A673 (cell line): ENCODE measurements around the gene BZW2. TPM values are rescaled to one million over a fixed set of nuclear protein-coding genes. Genes with fewer than 3 reads are reported as not detected.

ENCODE experiments used
- BruUV-seq: library from RNA; stranded (reverse); fragments of 400-500 nt; replicated peaks from 2 replicates; lab custom pipeline; 2021; lab: Mats Ljungman, UMichigan
- CTCF ChIA-PET: fragments of 300-600 bp; sonication (Branson Sonifier 250); formaldehyde crosslinking; loops from one replicate; lab custom pipeline; 2022; ENCODE audit warnings: antibody characterized with exemption; lab: Charles Lee
- POLR2A ChIA-PET: fragments of 300-600 bp; sonication (Branson Sonifier 250); formaldehyde crosslinking; loops from one replicate; lab custom pipeline; 2022; ENCODE audit warnings: antibody characterized with exemption; ENCODE audit not compliant: low non-redundant PET; lab: Charles Lee
- DNase-seq: peaks from one replicate; pipeline ENCODE4 v3.0.0-alpha.2; 2015; ENCODE audit warnings: low spot score
- H3K27ac ChIP-seq: fragments of 200-600 bp; sonication (generic); 2 replicates; pipeline ENCODE4 v1.5.1; 2016; ENCODE audit warnings: mixed run types, low read depth, mild to moderate bottlenecking, mixed read lengths, antibody characterized with exemption, low read length; ENCODE audit not compliant: poor library complexity, severe bottlenecking
- H3K27me3 ChIP-seq: fragments of 200-600 bp; sonication (generic); replicated peaks from 2 replicates; pipeline ENCODE4 v1.6.1; 2017; ENCODE audit warnings: mixed run types, low read depth, mild to moderate bottlenecking, mixed read lengths, antibody characterized with exemption, low read length; ENCODE audit not compliant: insufficient read depth, poor library complexity
- H3K36me3 ChIP-seq: fragments of 200-600 bp; sonication (generic); 2 replicates; pipeline ENCODE4 v1.6.1; 2016; ENCODE audit warnings: mixed run types, mild to moderate bottlenecking, mixed read lengths, antibody characterized with exemption, low read length; ENCODE audit not compliant: insufficient read depth, poor library complexity, severe bottlenecking
- H3K4me1 ChIP-seq: fragments of 200-600 bp; sonication (generic); 2 replicates; pipeline ENCODE4 v1.6.1; 2017; ENCODE audit warnings: mixed run types, mild to moderate bottlenecking, mixed read lengths, antibody characterized with exemption, low read length; ENCODE audit not compliant: insufficient read depth, poor library complexity, severe bottlenecking
- H3K4me3 ChIP-seq: fragments of 200-600 bp; sonication (generic); 2 replicates; pipeline ENCODE4 v1.5.1; 2016; ENCODE audit warnings: low read depth, mixed run types, mild to moderate bottlenecking, mixed read lengths, low read length; ENCODE audit not compliant: poor library complexity, severe bottlenecking
- H3K9me3 ChIP-seq: fragments of 200-600 bp; sonication (generic); 2 replicates; pipeline ENCODE4 v1.6.1; 2016; ENCODE audit warnings: mixed run types, low read depth, mild to moderate bottlenecking, mixed read lengths, antibody characterized with exemption, low read length; ENCODE audit not compliant: poor library complexity, severe bottlenecking
- EZH2 ChIP-seq: fragments of 200-600 bp; sonication (generic); IDR thresholded peaks from 2 replicates; pipeline ENCODE4 v1.6.1; 2017; ENCODE audit warnings: borderline replicate concordance, low read depth, mild to moderate bottlenecking, mixed read lengths, antibody characterized with exemption, low read length; ENCODE audit not compliant: poor library complexity, severe bottlenecking
- intact Hi-C: fragments of 100-400 bp; cut with micrococcal nuclease; formaldehyde crosslinking; loops from one replicate; pipeline ENCODE4 v1.10.0; 2022; ENCODE audit not compliant: unreplicated experiment
- total RNA-seq: library from RNA; stranded (reverse); gene quantifications from 2 replicates; pipeline ENCODE4 v1.2.3, GENCODE V29; 2021
- TF ChIP-seq, protein P1 (sequence below): fragments of 300-800, 200-600 bp; sonication (generic); conservative IDR thresholded peaks from 2 replicates; pipeline ENCODE4 v1.5.1; 2017; ENCODE audit warnings: low read depth, mild to moderate bottlenecking, antibody characterized with exemption, low read length, moderate library complexity, mixed read lengths

Gene BZW2
- total RNA-seq, 1 experiment from 2014 or later: 175 TPM

DNA sequence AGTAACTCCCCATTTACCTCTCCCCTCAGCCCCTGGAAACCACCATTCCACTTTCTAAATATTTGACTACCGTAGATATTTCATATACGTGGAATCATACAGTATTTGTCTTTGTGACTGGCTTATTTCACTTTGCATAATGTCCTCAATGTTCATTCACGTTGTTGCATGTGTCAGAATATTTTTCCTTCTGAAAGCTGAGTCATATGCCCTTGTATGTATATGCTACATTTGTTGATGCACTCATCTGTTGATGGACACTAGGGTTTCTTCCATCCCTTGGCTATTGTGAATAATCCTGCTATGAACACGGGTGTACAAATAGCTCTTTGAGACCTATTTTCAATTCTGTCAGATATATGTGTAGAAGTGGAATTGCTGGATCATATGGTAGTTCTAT, 81.8 kb downstream of the BZW2 start:
- H3K9me3 ChIP-seq: no peaks in the 10 kb centered on the region
- no peak overlapping the region for H3K4me3 ChIP-seq
- no peak overlapping the region for H3K27ac ChIP-seq
- ChIA-PET CTCF (no interaction called here), POLR2A (no interaction called here)
- TF ChIP-seq, protein P1, sequence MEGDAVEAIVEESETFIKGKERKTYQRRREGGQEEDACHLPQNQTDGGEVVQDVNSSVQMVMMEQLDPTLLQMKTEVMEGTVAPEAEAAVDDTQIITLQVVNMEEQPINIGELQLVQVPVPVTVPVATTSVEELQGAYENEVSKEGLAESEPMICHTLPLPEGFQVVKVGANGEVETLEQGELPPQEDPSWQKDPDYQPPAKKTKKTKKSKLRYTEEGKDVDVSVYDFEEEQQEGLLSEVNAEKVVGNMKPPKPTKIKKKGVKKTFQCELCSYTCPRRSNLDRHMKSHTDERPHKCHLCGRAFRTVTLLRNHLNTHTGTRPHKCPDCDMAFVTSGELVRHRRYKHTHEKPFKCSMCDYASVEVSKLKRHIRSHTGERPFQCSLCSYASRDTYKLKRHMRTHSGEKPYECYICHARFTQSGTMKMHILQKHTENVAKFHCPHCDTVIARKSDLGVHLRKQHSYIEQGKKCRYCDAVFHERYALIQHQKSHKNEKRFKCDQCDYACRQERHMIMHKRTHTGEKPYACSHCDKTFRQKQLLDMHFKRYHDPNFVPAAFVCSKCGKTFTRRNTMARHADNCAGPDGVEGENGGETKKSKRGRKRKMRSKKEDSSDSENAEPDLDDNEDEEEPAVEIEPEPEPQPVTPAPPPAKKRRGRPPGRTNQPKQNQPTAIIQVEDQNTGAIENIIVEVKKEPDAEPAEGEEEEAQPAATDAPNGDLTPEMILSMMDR: no peak
- TF ChIP-seq EZH2: no peak
- BruUV-seq: no TSS peak
- intact Hi-C loops: no loop called here
- no peaks in the 10 kb centered on the region for H3K4me1 ChIP-seq
- DNase-seq: no peak
- no peaks in the 10 kb centered on the region for H3K27me3 ChIP-seq
- H3K36me3 ChIP-seq: no peaks in the 10 kb centered on the region

DNA sequence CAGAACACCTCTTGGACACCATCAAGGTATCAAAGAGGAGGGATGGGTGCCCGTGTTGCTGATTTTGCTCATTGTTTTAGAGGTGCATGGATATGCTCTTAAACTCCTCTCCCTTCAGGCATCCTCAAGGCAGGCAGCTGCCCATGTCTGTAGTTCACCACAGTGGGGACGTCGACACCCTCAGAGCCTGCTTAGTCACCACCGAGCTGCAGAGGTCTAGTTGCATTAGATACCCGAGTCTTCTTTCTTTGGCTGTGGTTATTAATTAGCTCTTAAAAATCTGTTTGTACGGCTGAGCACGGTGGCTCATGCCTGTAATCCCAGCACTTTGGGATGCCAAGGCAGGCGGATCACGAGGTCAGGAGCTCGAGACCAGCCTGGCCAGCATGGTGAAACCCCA, 82.8 kb downstream of the BZW2 start:
- H3K4me1 ChIP-seq: no peaks in the 10 kb centered on the region
- intact Hi-C loops: no loop called here
- ChIA-PET POLR2A (no interaction called here), CTCF (no interaction called here)
- no peaks in the 10 kb centered on the region for H3K9me3 ChIP-seq
- H3K27ac ChIP-seq: no peak overlapping the region
- no peak for DNase-seq
- H3K4me3 ChIP-seq: no peak overlapping the region
- H3K27me3 ChIP-seq: no peaks in the 10 kb centered on the region
- BruUV-seq: no TSS peak
- TF ChIP-seq EZH2: no peak
- TF ChIP-seq, protein P1: no peak
- no peaks in the 10 kb centered on the region for H3K36me3 ChIP-seq

DNA sequence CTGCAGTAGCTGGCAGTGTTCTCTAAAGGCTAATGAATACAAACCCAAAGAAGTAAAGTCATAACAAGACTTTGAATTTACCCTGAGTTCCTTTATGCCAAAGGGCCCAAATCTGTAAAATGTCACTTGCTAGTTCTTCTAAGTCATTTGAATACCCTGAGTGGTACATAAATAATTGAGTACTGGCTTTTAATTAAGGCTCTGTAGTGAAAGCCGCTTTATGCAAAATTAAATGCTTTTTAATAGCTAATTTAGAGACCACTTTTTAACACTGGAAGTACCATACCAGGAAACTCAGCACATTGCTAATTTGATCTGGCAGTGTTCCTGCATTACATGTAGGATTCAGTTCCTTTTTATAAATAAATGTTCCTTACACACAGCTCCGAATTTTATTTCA, 83.6 kb downstream of the BZW2 start:
- DNase-seq: no peak
- Histone ChIP-seq H3K9me3 (no peaks in the 10 kb centered on the region), H3K27ac (no peak overlapping the region), H3K4me1 (peaks cover 4% of the 10 kb centered on the region), H3K36me3 (no peaks in the 10 kb centered on the region), H3K27me3 (no peaks in the 10 kb centered on the region), H3K4me3 (no peak overlapping the region)
- TF ChIP-seq, protein P1: no peak
- no peak for TF ChIP-seq EZH2
- intact Hi-C loops: no loop called here
- POLR2A ChIA-PET: no interaction called here
- CTCF ChIA-PET: interaction anchor here (1.0 kb wide), 1 partner anchor 10 kb away, joined by 8 read pairs; no protein-coding TSS in a partner anchor
- no TSS peak for BruUV-seq
